Neural cell (in vitro differentiated cells): Measurements from ENCODE around the gene CTSZ. TPM values are rescaled to one million over a fixed set of nuclear protein-coding genes. Genes with fewer than 3 reads are reported as not detected.

ENCODE experiments used
- H2AFZ ChIP-seq: fragments of 200-600, 300-800 bp; sonication (generic), shearing (Covaris generic); 2 replicates; pipeline ENCODE4 v1.6.0; 2014; ENCODE audit warnings: low read depth, mild to moderate bottlenecking, antibody characterized with exemption, low read length, moderate library complexity
- H3F3A ChIP-seq: fragments of 200-600 bp; shearing (Covaris generic); 2 replicates; pipeline ENCODE4 v1.6.1; 2016; ENCODE audit warnings: mild to moderate bottlenecking, moderate library complexity, mixed read lengths, antibody characterized with exemption, low read length; ENCODE audit not compliant: insufficient read depth, poor library complexity, severe bottlenecking
- H3K27ac ChIP-seq: fragments of 200-600, 300-800 bp; sonication (generic), shearing (Covaris generic); 2 replicates; pipeline ENCODE4 v1.5.1; 2014; ENCODE audit warnings: mild to moderate bottlenecking, low read length, moderate library complexity
- H3K27me3 ChIP-seq: fragments of 300-800, 200-600 bp; sonication (generic), shearing (Covaris generic); 2 replicates; pipeline ENCODE4 v1.6.0; 2014; ENCODE audit warnings: mild to moderate bottlenecking, low read depth, low read length, moderate library complexity; ENCODE audit not compliant: insufficient read depth
- H3K36me3 ChIP-seq: fragments of 300-800, 200-600 bp; sonication (generic), shearing (Covaris generic); 2 replicates; pipeline ENCODE4 v1.5.1; 2014; ENCODE audit warnings: mild to moderate bottlenecking, antibody characterized with exemption, low read length, moderate library complexity; ENCODE audit not compliant: insufficient read depth
- H3K4me2 ChIP-seq: fragments of 300-800, 200-600 bp; sonication (generic), shearing (Covaris generic); 2 replicates; pipeline ENCODE4 v1.6.0; 2014; ENCODE audit warnings: mild to moderate bottlenecking, low read length
- H3K4me3 ChIP-seq: fragments of 300-800, 200-600 bp; sonication (generic), shearing (Covaris generic); 2 replicates; pipeline ENCODE4 v1.5.1; 2014; ENCODE audit warnings: mild to moderate bottlenecking, low read length, moderate library complexity
- H3K79me2 ChIP-seq: fragments of 200-600 bp; shearing (Covaris generic); replicated peaks from 2 replicates; pipeline ENCODE4 v1.6.0; 2014; ENCODE audit warnings: mild to moderate bottlenecking, low read length, moderate library complexity; ENCODE audit not compliant: insufficient read depth
- H3K9ac ChIP-seq: fragments of 300-800, 200-600 bp; sonication (generic), shearing (Covaris generic); 2 replicates; pipeline ENCODE4 v1.6.1; 2016; ENCODE audit warnings: mild to moderate bottlenecking, low read length, mixed read lengths
- H3K9me2 ChIP-seq: fragments of 200-600 bp; shearing (Covaris generic); 2 replicates; pipeline ENCODE4 v1.6.1; 2016; ENCODE audit warnings: mild to moderate bottlenecking, low read length, mixed read lengths; ENCODE audit not compliant: insufficient read depth
- H3K9me3 ChIP-seq: fragments of 200-600, 300-800 bp; sonication (generic), shearing (Covaris generic); 2 replicates; pipeline ENCODE4 v1.6.1; 2016; ENCODE audit warnings: mild to moderate bottlenecking, mixed run types, low read length, moderate library complexity, mixed read lengths
- H4K20me1 ChIP-seq: fragments of 200-600 bp; shearing (Covaris generic); 2 replicates; pipeline ENCODE4 v1.6.1; 2016; ENCODE audit warnings: mild to moderate bottlenecking, mixed run types; ENCODE audit not compliant: insufficient read depth
- CTCF ChIP-seq: fragments of 450-650 bp; IDR thresholded peaks from 2 replicates; pipeline ENCODE4 v1.5.1; 2014; ENCODE audit warnings: antibody characterized with exemption, mild to moderate bottlenecking, moderate library complexity; ENCODE audit not compliant: poor library complexity, severe bottlenecking
- EP300 ChIP-seq: fragments of 450-650 bp; conservative IDR thresholded peaks from 2 replicates; pipeline ENCODE4 v1.6.1; 2014; ENCODE audit warnings: antibody characterized with exemption, mild to moderate bottlenecking, moderate library complexity; ENCODE audit not compliant: poor library complexity, severe bottlenecking
- EZH2 ChIP-seq: fragments of 200-600, 300-800 bp; shearing (Covaris generic), sonication (generic); IDR thresholded peaks from 2 replicates; pipeline ENCODE4 v1.6.1; 2014; ENCODE audit warnings: antibody characterized with exemption, low read length, borderline replicate concordance, mild to moderate bottlenecking; ENCODE audit not compliant: insufficient read depth, poor library complexity, severe bottlenecking
- MXI1 ChIP-seq: fragments of 450-650 bp; conservative IDR thresholded peaks from 2 replicates; pipeline ENCODE4 v1.6.1; 2014; ENCODE audit warnings: antibody characterized with exemption, mild to moderate bottlenecking; ENCODE audit not compliant: poor library complexity, severe bottlenecking
- POLR2AphosphoS5 ChIP-seq: IDR thresholded peaks from 2 replicates; pipeline ENCODE4 v1.6.1; 2012
- RAD21 ChIP-seq: fragments of 450-650 bp; conservative IDR thresholded peaks from 2 replicates; pipeline ENCODE4 v1.6.1; 2014; ENCODE audit warnings: antibody characterized with exemption, mild to moderate bottlenecking, moderate library complexity
- REST ChIP-seq: IDR thresholded peaks from 2 replicates; pipeline ENCODE4 v1.6.1; 2012; ENCODE audit warnings: borderline replicate concordance
- SMC3 ChIP-seq: fragments of 450-650 bp; conservative IDR thresholded peaks from 2 replicates; pipeline ENCODE4 v1.6.1; 2014; ENCODE audit warnings: antibody characterized with exemption, mild to moderate bottlenecking, moderate library complexity; ENCODE audit not compliant: poor library complexity
- TAF1 ChIP-seq: IDR thresholded peaks from 2 replicates; pipeline ENCODE4 v1.6.1; 2012; ENCODE audit warnings: low read depth
- polyA plus RNA-seq: library from polyadenylated mRNA; depleted of rRNA; stranded (reverse); fragments of >200 nt; gene quantifications from 2 replicates; pipeline ENCODE4 v1.2.3, GENCODE V29; 2014

The CTSZ gene
- polyA plus RNA-seq, 1 donor from 2014 or later, result 0.31 TPM

GRCh38 chr20:59026904-59027740 lies 20.1 kb upstream of the CTSZ start:
- Histone ChIP-seq H3K36me3 (peaks cover 16% of the 10 kb centered on the region), H3K9ac (no peak overlapping the region), H3K79me2 (peaks cover 45% of the 10 kb centered on the region), H4K20me1 (no peaks in the 10 kb centered on the region), H3K9me2 (no peaks in the 10 kb centered on the region), H3K4me2 (no peak overlapping the region), H3K27ac (no peak overlapping the region), H2AFZ (no peak overlapping the region), H3K9me3 (no peaks in the 10 kb centered on the region), H3K4me3 (peak overlapping the region; percentile 84), H3F3A (no peaks in the 10 kb centered on the region), H3K27me3 (no peaks in the 10 kb centered on the region)
- TF ChIP-seq TAF1 (no peak), REST (no peak), CTCF (no peak), MXI1 (no peak), EP300 (no peak), EZH2 (no peak), POLR2AphosphoS5 (no peak), RAD21 (no peak), SMC3 (no peak)

GRCh38 chr20:59025511-59025910 lies 18.5 kb upstream of the CTSZ start:
- no peak overlapping the region for H3K4me2 ChIP-seq
- H3K36me3 ChIP-seq, result peaks cover 16% of the 10 kb centered on the region
- H3K27ac ChIP-seq, result no peak overlapping the region
- no peak overlapping the region for H3K9ac ChIP-seq
- no peaks in the 10 kb centered on the region for H3K27me3 ChIP-seq
- no peak overlapping the region for H3K4me3 ChIP-seq
- H3K79me2 ChIP-seq, result peaks cover 33% of the 10 kb centered on the region
- no peak overlapping the region for H2AFZ ChIP-seq
- no peaks in the 10 kb centered on the region for H3K9me2 ChIP-seq
- no peaks in the 10 kb centered on the region for H4K20me1 ChIP-seq
- no peaks in the 10 kb centered on the region for H3F3A ChIP-seq
- TF ChIP-seq SMC3 (no peak), MXI1 (no peak), RAD21 (no peak)
- no peaks in the 10 kb centered on the region for H3K9me3 ChIP-seq
